ENCODE data around the gene MPHOSPH9. TPM values are rescaled to one million over a fixed set of nuclear protein-coding genes. Genes with fewer than 3 reads are reported as not detected.
A peak's percentile ranks its signal among the peaks of the same experiment; 100 is the strongest.

Gene MPHOSPH9
- total and polyA plus RNA-seq, 8 donors, result 4.9 to 288 (median 45.3) TPM

DNA sequence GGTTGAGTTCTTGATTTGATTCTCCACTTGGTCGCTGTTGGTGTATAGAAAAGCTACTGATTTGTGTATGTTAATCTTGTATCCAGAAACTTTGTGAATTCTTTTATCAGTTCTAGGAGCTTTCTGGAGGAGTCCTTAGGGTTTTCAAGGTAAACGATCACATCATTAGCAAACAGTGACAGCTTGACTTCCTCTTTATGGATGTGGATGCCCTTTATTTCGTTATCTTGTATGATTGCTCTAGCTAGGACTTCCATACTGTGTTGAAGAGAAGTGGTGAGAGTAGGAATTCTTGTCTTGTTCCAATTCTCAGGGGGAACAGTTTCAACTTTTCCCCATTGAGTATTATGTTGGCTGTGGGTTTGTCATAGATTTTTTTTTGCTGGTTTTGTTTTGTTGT lies 12.7 kb upstream of the MPHOSPH9 start:
- DNase-seq, result no peak
- no peaks in the 10 kb centered on the region for H3K27me3 ChIP-seq
- intact Hi-C loops (cut with DNase I; ENCODE audit: low total_unique reads), result no loop called here
- no peaks in the 10 kb centered on the region for H3K9me3 ChIP-seq
- no peak overlapping the region for H3K27ac ChIP-seq
- 87 to 91% (median 89%) methylated on average over 3 of the region's 3 CpGs for WGBS, 5 donors
- H3K36me3 ChIP-seq, result peaks cover 0 to 31% (median 12%) of the 10 kb centered on the region in 4 donors
- no peak overlapping the region for H3K4me3 ChIP-seq
- TF ChIP-seq POLR2A (IDR thresholded peaks at IDR 0.05), result no peak
- TF ChIP-seq, protein P1, sequence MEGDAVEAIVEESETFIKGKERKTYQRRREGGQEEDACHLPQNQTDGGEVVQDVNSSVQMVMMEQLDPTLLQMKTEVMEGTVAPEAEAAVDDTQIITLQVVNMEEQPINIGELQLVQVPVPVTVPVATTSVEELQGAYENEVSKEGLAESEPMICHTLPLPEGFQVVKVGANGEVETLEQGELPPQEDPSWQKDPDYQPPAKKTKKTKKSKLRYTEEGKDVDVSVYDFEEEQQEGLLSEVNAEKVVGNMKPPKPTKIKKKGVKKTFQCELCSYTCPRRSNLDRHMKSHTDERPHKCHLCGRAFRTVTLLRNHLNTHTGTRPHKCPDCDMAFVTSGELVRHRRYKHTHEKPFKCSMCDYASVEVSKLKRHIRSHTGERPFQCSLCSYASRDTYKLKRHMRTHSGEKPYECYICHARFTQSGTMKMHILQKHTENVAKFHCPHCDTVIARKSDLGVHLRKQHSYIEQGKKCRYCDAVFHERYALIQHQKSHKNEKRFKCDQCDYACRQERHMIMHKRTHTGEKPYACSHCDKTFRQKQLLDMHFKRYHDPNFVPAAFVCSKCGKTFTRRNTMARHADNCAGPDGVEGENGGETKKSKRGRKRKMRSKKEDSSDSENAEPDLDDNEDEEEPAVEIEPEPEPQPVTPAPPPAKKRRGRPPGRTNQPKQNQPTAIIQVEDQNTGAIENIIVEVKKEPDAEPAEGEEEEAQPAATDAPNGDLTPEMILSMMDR (IDR thresholded peaks at IDR 0.05), result no peak
- TF ChIP-seq POLR2AphosphoS5 (IDR thresholded peaks at IDR 0.05), result no peak
- H3K4me1 ChIP-seq, result peaks cover 4 to 42% (median 16%) of the 10 kb centered on the region in 4 donors

DNA sequence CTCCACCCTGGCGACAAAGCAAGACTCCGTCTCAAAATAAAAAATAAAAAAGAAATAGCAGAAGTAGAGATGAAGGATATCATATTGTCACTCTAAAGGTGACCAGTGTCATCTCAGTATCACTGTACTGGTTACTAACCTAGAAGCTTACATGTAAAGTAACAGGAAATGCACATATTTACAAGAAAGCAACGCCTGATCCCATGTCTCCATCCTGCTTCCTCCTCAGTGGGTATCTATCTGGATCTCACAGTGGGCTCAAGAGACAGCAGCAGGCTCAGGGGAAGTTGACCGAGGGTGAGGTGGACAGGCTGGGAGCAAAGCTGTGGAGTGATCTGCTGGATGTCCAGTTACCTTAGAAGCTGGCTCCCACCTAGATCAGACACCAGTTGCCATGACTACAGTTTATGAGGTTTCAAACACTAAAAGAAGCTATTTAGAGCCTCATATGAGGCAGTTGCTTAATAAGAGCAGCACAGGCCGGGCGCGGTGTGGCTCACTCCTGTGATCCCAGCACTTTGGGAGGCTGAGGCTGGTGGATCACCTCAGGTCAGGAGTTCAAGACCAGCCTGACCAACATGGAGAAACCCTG lies 10.8 kb upstream of the MPHOSPH9 start:
- WGBS, 5 donors, result 75 to 86% (median 76%) methylated on average over 7 of the region's 7 CpGs
- no peak for TF ChIP-seq POLR2A (IDR thresholded peaks at IDR 0.05)
- TF ChIP-seq POLR2AphosphoS5 (IDR thresholded peaks at IDR 0.05), result no peak
- TF ChIP-seq, protein P1 (IDR thresholded peaks at IDR 0.05), result no peak
- TF ChIP-seq EP300 (IDR thresholded peaks at IDR 0.05), result no peak
- Histone ChIP-seq H3K4me1 (peaks cover 0 to 36% (median 11%) of the 10 kb centered on the region in 4 donors), H3K27me3 (no peaks in the 10 kb centered on the region), H3K36me3 (peaks cover 0 to 28% (median 11%) of the 10 kb centered on the region in 4 donors), H3K27ac (no peak overlapping the region), H3K9me3 (no peaks in the 10 kb centered on the region), H3K4me3 (no peak overlapping the region)
- no peak for DNase-seq
- intact Hi-C loops (cut with DNase I; ENCODE audit: low total_unique reads), result no loop called here

DNA sequence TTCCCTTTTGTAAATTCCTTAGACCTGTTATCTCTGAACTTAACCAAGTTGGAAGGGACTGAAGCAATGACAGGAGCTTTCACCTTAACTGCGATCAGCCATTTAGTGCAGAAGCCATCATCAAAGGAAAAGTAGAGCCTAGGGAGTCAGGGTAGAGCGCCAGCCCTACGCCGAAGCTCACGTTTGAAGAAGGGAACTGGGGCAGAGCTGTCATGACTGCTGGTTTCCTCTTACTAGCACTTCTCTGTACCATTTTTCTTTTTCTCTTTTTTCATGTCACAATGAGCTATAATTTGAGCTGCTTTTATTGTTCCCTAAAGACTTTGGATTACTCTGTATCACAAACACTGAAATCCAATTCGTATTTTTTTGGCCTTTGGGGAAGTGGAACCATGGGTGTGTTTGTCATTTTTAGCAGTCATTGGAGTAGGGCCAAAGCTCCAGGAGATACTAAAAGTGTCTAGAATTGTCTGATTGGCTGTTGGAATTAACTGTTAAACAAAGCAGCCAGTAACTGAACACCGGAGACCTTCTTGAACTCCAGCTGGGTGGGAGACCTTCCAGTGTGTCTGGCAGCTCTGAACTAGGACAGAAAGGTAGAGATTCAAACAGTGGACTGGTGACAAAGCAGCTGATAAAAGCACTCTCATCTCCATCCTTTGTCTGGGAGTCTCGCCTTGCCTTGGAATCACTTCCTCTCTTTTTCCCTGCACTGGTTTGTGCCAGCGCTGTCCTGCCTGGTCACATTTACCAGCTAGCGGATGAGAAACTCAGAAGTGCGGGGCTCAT lies 9.4 kb upstream of the MPHOSPH9 start:
- DNase-seq, result no peak
- intact Hi-C loops (cut with DNase I; ENCODE audit: low total_unique reads), result no loop called here
- no peak overlapping the region for H3K4me3 ChIP-seq
- H3K27me3 ChIP-seq, result no peaks in the 10 kb centered on the region
- H3K27ac ChIP-seq, result peak overlapping the region in 2 of 5 donors; percentile 38 to 41
- peaks cover 1 to 45% (median 25%) of the 10 kb centered on the region in 4 donors for H3K4me1 ChIP-seq
- H3K36me3 ChIP-seq, result peaks cover 0 to 20% (median 10%) of the 10 kb centered on the region in 4 donors
- no peak for TF ChIP-seq POLR2AphosphoS5 (IDR thresholded peaks at IDR 0.05)
- TF ChIP-seq, protein P1 (IDR thresholded peaks at IDR 0.05), result no peak
- TF ChIP-seq EP300 (IDR thresholded peaks at IDR 0.05), result no peak
- TF ChIP-seq POLR2A (IDR thresholded peaks at IDR 0.05), result no peak
- WGBS, 5 donors, result 45 to 67% (median 57%) methylated on average over 11 of the region's 11 CpGs
- H3K9me3 ChIP-seq, result no peaks in the 10 kb centered on the region

DNA sequence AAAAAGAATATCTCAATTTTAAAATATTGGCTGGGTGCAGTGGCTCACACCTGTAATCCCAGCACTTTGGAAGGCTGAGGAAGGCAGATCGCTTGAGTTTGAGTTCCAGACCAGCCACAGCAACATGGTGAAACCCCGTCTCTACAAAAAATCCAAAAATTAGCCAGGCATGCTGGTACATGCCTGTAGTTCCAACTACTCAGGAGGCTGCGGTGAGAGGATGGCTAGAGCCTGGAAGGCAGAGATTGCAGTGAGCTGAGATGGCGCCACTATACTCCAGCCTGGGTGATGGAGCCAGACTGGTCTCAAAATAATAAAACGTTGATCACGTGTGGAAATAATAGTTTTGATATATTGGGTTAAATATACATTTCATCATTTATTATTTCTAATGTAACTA lies 6.0 kb upstream of the MPHOSPH9 start:
- Histone ChIP-seq H3K4me1 (peaks cover 27 to 72% (median 56%) of the 10 kb centered on the region in 4 donors), H3K27ac (peak overlapping the region in 1 of 5 donors; percentile 46), H3K27me3 (no peaks in the 10 kb centered on the region), H3K36me3 (peaks cover 0 to 20% (median 12%) of the 10 kb centered on the region in 4 donors), H3K9me3 (no peaks in the 10 kb centered on the region), H3K4me3 (no peak overlapping the region)
- no peak for DNase-seq
- TF ChIP-seq POLR2A (IDR thresholded peaks at IDR 0.05) (no peak), POLR2AphosphoS5 (IDR thresholded peaks at IDR 0.05) (no peak), EP300 (IDR thresholded peaks at IDR 0.05) (no peak)
- TF ChIP-seq, protein P1 (IDR thresholded peaks at IDR 0.05), result no peak
- intact Hi-C loops (cut with DNase I; ENCODE audit: low total_unique reads), result loop anchor here (10.0 kb wide), 2 partner anchors 204 to 254 kb away; partner anchors contain the start of gene ARL6IP4
- 79 to 90% (median 87%) methylated on average over 6 of the region's 6 CpGs for WGBS, 5 donors

All from stomach (tissue), 9 donors.